ENCODE data around the gene AQP5. TPM values are rescaled to one million over a fixed set of nuclear protein-coding genes. Genes with fewer than 3 reads are reported as not detected.

Gene AQP5
- total RNA-seq, 1 experiment from 2014 or later = 0.31 TPM

- Histone ChIP-seq H3K36me3 (ENCODE audit: low read depth) (no peaks in the 10 kb centered on the region), H3K4me3 (no peak overlapping the region), H4K20me1 (ENCODE audit: insufficient read depth) (no peaks in the 10 kb centered on the region), H3K27me3 (ENCODE audit: insufficient read depth, low read depth) (no peaks in the 10 kb centered on the region), H3F3A (ENCODE audit: insufficient read depth, low read depth) (no peaks in the 10 kb centered on the region), H2AFZ (no peak overlapping the region), H3K79me2 (ENCODE audit: low read depth) (no peaks in the 10 kb centered on the region), H3K9me2 (ENCODE audit: insufficient read depth) (no peaks in the 10 kb centered on the region), H3K4me1 (replicated peaks; ENCODE audit: insufficient read depth) (no peaks in the 10 kb centered on the region; the same call in 1 of the 2 replicates), H3K27ac (no peak overlapping the region), H3K9me3 (ENCODE audit: insufficient read depth, low read depth) (no peaks in the 10 kb centered on the region), H3K4me2 (no peak overlapping the region)
- no TSS peak for BruUV-seq (replicated peaks)
- no peak for DNase-seq
- TF ChIP-seq CTCF (conservative IDR thresholded peaks at IDR 0.05) = no peak
- TF ChIP-seq EZH2 (IDR thresholded peaks at IDR 0.05; ENCODE audit: low read depth) = no peak
- intact Hi-C loops (cut with micrococcal nuclease; ENCODE audit: unreplicated experiment) = no loop called here
- CTCF ChIA-PET = no interaction called here
- POLR2A ChIA-PET (ENCODE audit: unreplicated experiment) = no interaction called here
Observed at GRCh38 chr12:49923880-49924556, 37.7 kb upstream of the AQP5 start.

- Histone ChIP-seq H3K79me2 (ENCODE audit: low read depth) (no peaks in the 10 kb centered on the region), H3K4me2 (no peak overlapping the region), H3K4me3 (no peak overlapping the region), H3K27me3 (ENCODE audit: insufficient read depth, low read depth) (no peaks in the 10 kb centered on the region), H3K9me3 (ENCODE audit: insufficient read depth, low read depth) (no peaks in the 10 kb centered on the region), H4K20me1 (ENCODE audit: insufficient read depth) (no peaks in the 10 kb centered on the region), H3F3A (ENCODE audit: insufficient read depth, low read depth) (no peaks in the 10 kb centered on the region), H3K4me1 (replicated peaks; ENCODE audit: insufficient read depth) (no peaks in the 10 kb centered on the region; the same call in 1 of the 2 replicates), H3K27ac (no peak overlapping the region), H2AFZ (no peak overlapping the region), H3K36me3 (ENCODE audit: low read depth) (no peaks in the 10 kb centered on the region), H3K9me2 (ENCODE audit: insufficient read depth) (no peaks in the 10 kb centered on the region)
- no TSS peak for BruUV-seq (replicated peaks)
- no peak for DNase-seq
- intact Hi-C loops (cut with micrococcal nuclease; ENCODE audit: unreplicated experiment) = no loop called here
- TF ChIP-seq CTCF (conservative IDR thresholded peaks at IDR 0.05) (no peak), EZH2 (IDR thresholded peaks at IDR 0.05; ENCODE audit: low read depth) (no peak)
- ChIA-PET CTCF (no interaction called here), POLR2A (ENCODE audit: unreplicated experiment) (no interaction called here)
Observed at GRCh38 chr12:49924628-49925246, 36.9 kb upstream of the AQP5 start.

DNA sequence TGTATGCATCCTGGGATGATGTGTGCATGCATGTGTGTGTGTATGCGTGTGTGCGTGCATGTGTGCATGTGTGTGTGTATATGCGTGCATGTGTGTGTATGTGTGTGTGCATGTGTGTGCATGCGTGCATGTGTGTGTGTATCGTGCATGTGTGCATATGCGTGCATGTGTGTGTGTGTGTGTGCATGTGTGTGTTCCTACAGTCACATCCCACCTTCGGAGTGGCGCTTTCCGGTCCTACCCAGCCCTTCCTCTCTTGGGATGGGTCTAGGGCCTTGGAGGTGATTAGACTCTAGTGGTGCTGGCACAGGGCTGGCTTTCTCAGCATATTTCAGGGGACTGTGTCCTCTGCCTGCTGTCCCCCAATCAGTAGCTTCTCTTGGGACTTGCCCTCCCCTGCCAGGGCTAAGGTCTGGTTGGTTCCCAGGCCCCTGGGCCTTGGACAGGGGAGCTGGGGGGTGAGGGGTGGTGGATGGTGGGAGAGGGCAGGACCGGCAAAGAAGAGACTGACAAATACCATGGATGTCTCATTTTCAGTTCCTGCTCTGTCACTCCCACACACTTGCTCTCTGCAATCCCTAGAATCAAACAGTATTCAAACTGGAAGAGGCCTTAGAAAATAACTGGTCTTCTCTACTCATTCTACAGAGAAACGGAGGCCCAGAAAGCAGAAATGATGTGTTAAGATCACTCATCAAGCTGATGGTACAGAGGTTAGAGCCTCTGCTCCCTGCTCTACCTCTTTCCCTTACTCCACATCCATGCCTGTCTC is 36.1 kb upstream of the AQP5 start:
- ChIA-PET CTCF (no interaction called here), POLR2A (ENCODE audit: unreplicated experiment) (no interaction called here)
- Histone ChIP-seq H3K4me1 (replicated peaks; ENCODE audit: insufficient read depth) (no peaks in the 10 kb centered on the region), H3K4me3 (no peak overlapping the region), H3K27me3 (ENCODE audit: insufficient read depth, low read depth) (no peaks in the 10 kb centered on the region), H3K27ac (no peak overlapping the region), H3K36me3 (ENCODE audit: low read depth) (no peaks in the 10 kb centered on the region), H3K9me2 (ENCODE audit: insufficient read depth) (no peaks in the 10 kb centered on the region), H2AFZ (no peak overlapping the region), H3K9me3 (ENCODE audit: insufficient read depth, low read depth) (no peaks in the 10 kb centered on the region), H3F3A (ENCODE audit: insufficient read depth, low read depth) (no peaks in the 10 kb centered on the region), H4K20me1 (ENCODE audit: insufficient read depth) (no peaks in the 10 kb centered on the region), H3K4me2 (no peak overlapping the region), H3K79me2 (ENCODE audit: low read depth) (no peaks in the 10 kb centered on the region)
- no TSS peak for BruUV-seq (replicated peaks)
- intact Hi-C loops (cut with micrococcal nuclease; ENCODE audit: unreplicated experiment) = no loop called here
- TF ChIP-seq CTCF (conservative IDR thresholded peaks at IDR 0.05) = no peak
- TF ChIP-seq EZH2 (IDR thresholded peaks at IDR 0.05; ENCODE audit: low read depth) = no peak
- no peak for DNase-seq

Data from PC-9 (cell line).